ENCODE data around the gene ADSL.
A peak's percentile ranks its signal among the peaks of the same experiment; 100 is the strongest.

Gene ADSL

DNA sequence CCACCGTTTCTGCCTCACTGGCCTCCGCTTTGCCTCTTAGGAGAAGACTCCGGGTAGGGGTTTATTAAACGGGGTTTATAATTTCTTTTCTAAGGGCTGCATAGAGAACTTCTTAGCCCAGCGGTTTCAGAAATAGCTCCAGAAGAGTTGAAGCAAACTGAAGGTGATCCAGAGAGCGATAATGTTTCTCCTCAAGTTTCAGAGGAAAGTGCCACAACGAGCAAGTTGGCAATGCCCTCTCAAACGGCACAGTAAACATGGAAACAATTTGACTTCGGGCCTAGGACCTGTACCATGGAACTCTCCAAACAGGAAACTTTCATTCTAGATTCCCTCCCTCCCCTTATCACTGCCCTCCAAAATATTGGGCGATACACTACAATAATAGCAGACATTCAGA lies 1.0 kb downstream of the ADSL start:
- H3K4me2 ChIP-seq (ENCODE audit: insufficient read depth, low read length), result peak overlapping the region; percentile 89
- H3K27ac ChIP-seq (ENCODE audit: low read length), result peak overlapping the region; percentile 87
- no peaks in the 10 kb centered on the region for H3K9me3 ChIP-seq (ENCODE audit: insufficient read depth, low read length, severe bottlenecking)
- TF ChIP-seq EZH2 (IDR thresholded peaks at IDR 0.05; ENCODE audit: borderline replicate concordance, low read depth, low read length, severe bottlenecking), result no peak
- TF ChIP-seq, protein P1, sequence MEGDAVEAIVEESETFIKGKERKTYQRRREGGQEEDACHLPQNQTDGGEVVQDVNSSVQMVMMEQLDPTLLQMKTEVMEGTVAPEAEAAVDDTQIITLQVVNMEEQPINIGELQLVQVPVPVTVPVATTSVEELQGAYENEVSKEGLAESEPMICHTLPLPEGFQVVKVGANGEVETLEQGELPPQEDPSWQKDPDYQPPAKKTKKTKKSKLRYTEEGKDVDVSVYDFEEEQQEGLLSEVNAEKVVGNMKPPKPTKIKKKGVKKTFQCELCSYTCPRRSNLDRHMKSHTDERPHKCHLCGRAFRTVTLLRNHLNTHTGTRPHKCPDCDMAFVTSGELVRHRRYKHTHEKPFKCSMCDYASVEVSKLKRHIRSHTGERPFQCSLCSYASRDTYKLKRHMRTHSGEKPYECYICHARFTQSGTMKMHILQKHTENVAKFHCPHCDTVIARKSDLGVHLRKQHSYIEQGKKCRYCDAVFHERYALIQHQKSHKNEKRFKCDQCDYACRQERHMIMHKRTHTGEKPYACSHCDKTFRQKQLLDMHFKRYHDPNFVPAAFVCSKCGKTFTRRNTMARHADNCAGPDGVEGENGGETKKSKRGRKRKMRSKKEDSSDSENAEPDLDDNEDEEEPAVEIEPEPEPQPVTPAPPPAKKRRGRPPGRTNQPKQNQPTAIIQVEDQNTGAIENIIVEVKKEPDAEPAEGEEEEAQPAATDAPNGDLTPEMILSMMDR (IDR thresholded peaks at IDR 0.05; ENCODE audit: borderline replicate concordance, extremely low read depth, low read length, poor library complexity, severe bottlenecking), result no peak
- peaks cover 6% of the 10 kb centered on the region; the same call in 1 of the 2 replicates for H4K20me1 ChIP-seq (ENCODE audit: insufficient read depth, low read length)
- peaks cover 46% of the 10 kb centered on the region for H3K79me2 ChIP-seq (ENCODE audit: insufficient read depth, low read length)
- peak overlapping the region; percentile 97 for H2AFZ ChIP-seq (ENCODE audit: low read depth, low read length)
- DNase-seq (no peak), ATAC-seq (ENCODE audit: insufficient read depth, low read depth) (no peak)
- peak overlapping the region; percentile 75 for H3K9ac ChIP-seq (ENCODE audit: low read depth, low read length)
- H3K36me3 ChIP-seq (ENCODE audit: insufficient read depth, low read length), result peaks cover 35% of the 10 kb centered on the region
- H3K4me3 ChIP-seq (ENCODE audit: low read depth in 1 of 2, low read length in 2 of 2), result peak overlapping the region; percentile 67 to 93; a peak in 3 of 4 replicates
- H3K27me3 ChIP-seq (ENCODE audit: insufficient read depth, low read length, poor library complexity), result no peaks in the 10 kb centered on the region
- H3K4me1 ChIP-seq (ENCODE audit: insufficient read depth, low read length), result peaks cover 33% of the 10 kb centered on the region

DNA sequence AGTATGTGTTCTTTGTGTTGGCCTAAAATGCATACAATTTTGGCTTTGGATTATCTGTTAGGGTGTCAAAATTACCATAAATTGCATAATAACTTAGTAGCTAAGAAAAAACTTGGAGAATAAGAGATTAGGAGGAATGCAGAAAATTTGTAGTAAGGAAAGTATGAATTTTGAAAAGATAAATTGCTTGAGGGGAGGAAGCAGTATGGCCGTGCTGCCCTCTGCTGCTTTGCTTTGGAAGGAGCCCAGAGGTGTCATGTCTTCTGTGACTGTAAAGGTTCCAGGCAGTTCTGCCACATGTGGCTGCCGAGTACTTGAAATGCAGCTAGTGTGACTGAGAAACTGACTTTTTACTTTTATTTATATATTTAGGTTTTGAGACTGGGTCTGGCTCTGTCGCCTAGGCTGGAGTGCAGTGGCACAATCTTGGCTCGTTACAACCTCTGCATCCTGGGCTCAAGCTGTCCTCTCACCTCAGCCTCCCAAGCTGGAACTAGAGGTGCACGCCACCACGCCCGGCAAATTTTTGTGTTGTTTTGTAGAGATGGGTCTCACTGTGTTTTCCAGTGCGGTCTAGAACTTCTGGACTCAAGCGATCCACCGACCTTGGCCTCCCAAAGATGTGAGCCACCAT lies 1.8 kb downstream of the ADSL start:
- H3K36me3 ChIP-seq (ENCODE audit: insufficient read depth, low read length), result peaks cover 43% of the 10 kb centered on the region
- no peak for TF ChIP-seq EZH2 (IDR thresholded peaks at IDR 0.05; ENCODE audit: borderline replicate concordance, low read depth, low read length, severe bottlenecking)
- TF ChIP-seq, protein P1 (IDR thresholded peaks at IDR 0.05; ENCODE audit: borderline replicate concordance, extremely low read depth, low read length, poor library complexity, severe bottlenecking), result peak; percentile 83
- H3K4me1 ChIP-seq (ENCODE audit: insufficient read depth, low read length), result peaks cover 33% of the 10 kb centered on the region
- DNase-seq, result peak; percentile 64
- peaks cover 6% of the 10 kb centered on the region; the same call in 1 of the 2 replicates for H4K20me1 ChIP-seq (ENCODE audit: insufficient read depth, low read length)
- H3K79me2 ChIP-seq (ENCODE audit: insufficient read depth, low read length), result peaks cover 46% of the 10 kb centered on the region
- H3K4me3 ChIP-seq (ENCODE audit: low read depth in 1 of 2, low read length in 2 of 2), result peak overlapping the region; percentile 67 to 93; a peak in 3 of 4 replicates
- H3K4me2 ChIP-seq (ENCODE audit: insufficient read depth, low read length), result peak overlapping the region; percentile 89
- no peaks in the 10 kb centered on the region for H3K9me3 ChIP-seq (ENCODE audit: insufficient read depth, low read length, severe bottlenecking)
- peak; percentile 44 for ATAC-seq (ENCODE audit: insufficient read depth, low read depth)
- H3K27me3 ChIP-seq (ENCODE audit: insufficient read depth, low read length, poor library complexity), result no peaks in the 10 kb centered on the region
- H2AFZ ChIP-seq (ENCODE audit: low read depth, low read length), result no peak overlapping the region
- peak overlapping the region; percentile 87 for H3K27ac ChIP-seq (ENCODE audit: low read length)
- peak overlapping the region; percentile 75 for H3K9ac ChIP-seq (ENCODE audit: low read depth, low read length)

DNA sequence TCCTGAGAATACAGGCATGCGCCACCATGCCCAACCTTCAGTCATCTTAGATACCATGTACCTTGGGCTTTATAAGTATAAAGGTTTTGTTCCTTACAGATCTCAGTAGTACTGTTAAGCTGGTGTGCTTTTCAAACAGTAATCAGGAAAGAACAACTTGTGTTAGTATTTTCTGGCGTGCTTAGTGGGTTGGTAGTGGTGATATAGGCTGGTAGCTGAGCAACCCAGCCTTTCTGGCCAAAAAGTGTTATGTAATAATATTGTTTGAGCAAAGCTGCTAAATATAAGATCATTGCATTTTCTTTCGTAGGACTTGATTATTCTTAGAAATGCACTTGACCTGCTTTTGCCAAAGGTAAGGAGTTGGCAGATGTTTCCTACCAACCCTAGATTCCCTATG lies 6.5 kb downstream of the ADSL start:
- H4K20me1 ChIP-seq (ENCODE audit: insufficient read depth, low read length), result peaks cover 2% of the 10 kb centered on the region; the same call in 1 of the 2 replicates
- peaks cover 78% of the 10 kb centered on the region for H3K36me3 ChIP-seq (ENCODE audit: insufficient read depth, low read length)

More for the DNA sequence above, 6.5 kb downstream of the ADSL start:
- H3K27ac ChIP-seq (ENCODE audit: low read length), result no peak overlapping the region
- DNase-seq (no peak), ATAC-seq (ENCODE audit: insufficient read depth, low read depth) (no peak)
- no peaks in the 10 kb centered on the region for H3K9me3 ChIP-seq (ENCODE audit: insufficient read depth, low read length, severe bottlenecking)
- TF ChIP-seq, protein P1 (IDR thresholded peaks at IDR 0.05; ENCODE audit: borderline replicate concordance, extremely low read depth, low read length, poor library complexity, severe bottlenecking), result no peak
- TF ChIP-seq EZH2 (IDR thresholded peaks at IDR 0.05; ENCODE audit: borderline replicate concordance, low read depth, low read length, severe bottlenecking), result no peak
- no peak overlapping the region for H3K4me3 ChIP-seq (ENCODE audit: low read depth in 1 of 2, low read length in 2 of 2)
- H3K9ac ChIP-seq (ENCODE audit: low read depth, low read length), result no peak overlapping the region
- no peak overlapping the region for H3K4me2 ChIP-seq (ENCODE audit: insufficient read depth, low read length)
- no peak overlapping the region for H2AFZ ChIP-seq (ENCODE audit: low read depth, low read length)
- H3K4me1 ChIP-seq (ENCODE audit: insufficient read depth, low read length), result peaks cover 12% of the 10 kb centered on the region
- peaks cover 21% of the 10 kb centered on the region for H3K79me2 ChIP-seq (ENCODE audit: insufficient read depth, low read length)
- no peaks in the 10 kb centered on the region for H3K27me3 ChIP-seq (ENCODE audit: insufficient read depth, low read length, poor library complexity)

All from DND-41 (cell line).